Chondrocyte (in vitro differentiated cells): ENCODE data around the gene PHETA1. TPM values are rescaled to one million over a fixed set of nuclear protein-coding genes. Genes with fewer than 3 reads are reported as not detected.
"Not testable (repeated sequence)": the region's sequence is repeated elsewhere in the genome, so short reads cannot be mapped to it uniquely, and the experiment has no call there.

ENCODE experiments used
- DNase-seq: peaks from one replicate; pipeline ENCODE4 v3.0.0; 2021; ENCODE audit warnings: mixed read lengths, low spot score
- H3K27ac Mint-ChIP-seq: one replicate; pipeline ENCODE4 v1.8.0; 2021; ENCODE audit warnings: mild to moderate bottlenecking, moderate library complexity, mixed read lengths; ENCODE audit not compliant: unreplicated experiment
- H3K27me3 Mint-ChIP-seq: 2 replicates; pipeline ENCODE4 v1.8.0; 2021; ENCODE audit warnings: low read depth, mixed read lengths
- H3K36me3 Mint-ChIP-seq: 2 replicates; pipeline ENCODE4 v1.8.0; 2021; ENCODE audit warnings: low read depth, mixed read lengths
- H3K4me1 Mint-ChIP-seq: 2 replicates; pipeline ENCODE4 v1.8.0; 2021; ENCODE audit warnings: low read depth, mild to moderate bottlenecking, mixed read lengths
- H3K4me3 Mint-ChIP-seq: one replicate; pipeline ENCODE4 v1.8.0; 2021; ENCODE audit warnings: mild to moderate bottlenecking, moderate library complexity, mixed read lengths; ENCODE audit not compliant: unreplicated experiment
- H3K9me3 Mint-ChIP-seq: 2 replicates; pipeline ENCODE4 v1.8.0; 2021; ENCODE audit warnings: low read depth, mixed read lengths
- CTCF ChIP-seq: fragments of 200-600 bp; sonication (generic); IDR thresholded peaks from 2 replicates; pipeline ENCODE4 v1.5.0; 2021; ENCODE audit warnings: antibody characterized with exemption, mild to moderate bottlenecking, moderate library complexity
- total RNA-seq: library from RNA; stranded (reverse); gene quantifications from 3 replicates; pipeline ENCODE4 v1.2.1, GENCODE V29; 2021

Gene PHETA1
- total RNA-seq, 1 donor from 2014 or later = 14.2 TPM

GRCh38 chr12:111343181-111343580, 25.7 kb downstream of the PHETA1 start:
- no peaks in the 10 kb centered on the region for H3K9me3 Mint-ChIP-seq
- H3K36me3 Mint-ChIP-seq = no peaks in the 10 kb centered on the region
- no peak overlapping the region for H3K4me3 Mint-ChIP-seq
- DNase-seq = no peak
- no peaks in the 10 kb centered on the region for H3K4me1 Mint-ChIP-seq
- no peak overlapping the region for H3K27ac Mint-ChIP-seq
- H3K27me3 Mint-ChIP-seq = peaks cover 9% of the 10 kb centered on the region
- no peak for TF ChIP-seq CTCF

DNA sequence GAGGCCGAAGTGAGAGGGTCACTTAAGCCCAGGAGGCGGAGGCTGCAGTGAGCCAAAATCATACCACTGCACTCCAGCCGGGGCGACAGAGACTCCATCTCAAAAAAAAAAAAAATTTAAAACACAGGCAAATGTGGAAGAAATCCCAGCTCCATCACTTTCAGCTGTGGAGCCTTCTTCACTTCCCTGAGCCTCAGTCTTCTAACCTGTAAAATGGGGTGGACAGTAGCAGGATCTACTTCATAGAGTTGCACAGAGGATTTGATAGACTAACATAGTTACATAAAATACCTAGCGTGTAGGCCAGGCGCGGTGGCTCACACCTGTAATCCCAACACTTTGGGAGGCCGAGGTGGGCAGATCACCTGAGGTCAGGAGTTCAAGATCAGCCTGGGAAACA, 26.5 kb downstream of the PHETA1 start:
- TF ChIP-seq CTCF = no peak
- Mint-ChIP-seq H3K9me3 (no peaks in the 10 kb centered on the region), H3K27ac (no peak overlapping the region), H3K36me3 (no peaks in the 10 kb centered on the region), H3K27me3 (peaks cover 9% of the 10 kb centered on the region), H3K4me3 (no peak overlapping the region), H3K4me1 (no peaks in the 10 kb centered on the region)
- DNase-seq = no peak

DNA sequence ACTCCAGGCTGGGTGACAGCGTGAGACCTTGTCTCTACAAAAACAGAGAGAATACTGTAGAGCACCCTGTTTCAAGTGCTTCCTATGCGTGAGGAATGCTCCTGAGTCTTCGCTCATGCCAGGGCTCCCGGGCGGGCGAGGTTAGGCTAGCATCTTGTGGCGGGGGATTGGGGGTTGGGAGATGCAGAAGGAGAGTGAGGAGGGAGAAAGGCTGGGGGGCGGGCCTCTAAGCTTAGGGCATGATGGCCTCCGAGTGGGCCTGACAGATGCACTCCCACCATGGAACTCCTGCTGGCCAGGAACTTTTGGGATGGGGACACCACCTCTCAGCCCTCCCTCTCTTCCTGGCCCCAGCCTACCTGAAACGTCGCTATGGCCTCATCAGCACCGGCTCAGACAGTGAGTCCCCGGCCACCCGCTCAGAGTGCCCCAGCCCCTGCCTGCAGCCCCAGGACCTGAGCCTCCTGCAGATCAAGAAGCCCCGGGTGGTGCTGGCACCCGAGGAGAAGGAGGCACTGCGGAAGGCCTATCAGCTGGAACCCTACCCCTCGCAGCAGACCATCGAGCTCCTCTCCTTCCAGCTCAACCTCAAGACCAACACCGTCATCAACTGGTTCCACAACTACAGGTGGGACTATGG, 27.3 kb downstream of the PHETA1 start:
- TF ChIP-seq CTCF = no peak
- H3K4me1 Mint-ChIP-seq = no peaks in the 10 kb centered on the region
- H3K9me3 Mint-ChIP-seq = no peaks in the 10 kb centered on the region
- H3K27ac Mint-ChIP-seq = no peak overlapping the region
- H3K27me3 Mint-ChIP-seq = peaks cover 9% of the 10 kb centered on the region
- no peak overlapping the region for H3K4me3 Mint-ChIP-seq
- H3K36me3 Mint-ChIP-seq = no peaks in the 10 kb centered on the region
- no peak for DNase-seq

GRCh38 chr12:111340680-111341079, 28.2 kb downstream of the PHETA1 start:
- not testable (repeated sequence) for H3K27ac Mint-ChIP-seq, H3K27me3 Mint-ChIP-seq, H3K4me3 Mint-ChIP-seq, H3K36me3 Mint-ChIP-seq, H3K4me1 Mint-ChIP-seq, DNase-seq, H3K9me3 Mint-ChIP-seq

- no peaks in the 10 kb centered on the region for H3K36me3 Mint-ChIP-seq
- no peak overlapping the region for H3K27ac Mint-ChIP-seq
- no peak for TF ChIP-seq CTCF
- no peaks in the 10 kb centered on the region for H3K9me3 Mint-ChIP-seq
- DNase-seq = no peak
- no peaks in the 10 kb centered on the region for H3K4me1 Mint-ChIP-seq
- H3K4me3 Mint-ChIP-seq = no peak overlapping the region
- H3K27me3 Mint-ChIP-seq = peaks cover 9% of the 10 kb centered on the region
Measured at GRCh38 chr12:111340231-111340630, 28.7 kb downstream of the PHETA1 start.

DNA sequence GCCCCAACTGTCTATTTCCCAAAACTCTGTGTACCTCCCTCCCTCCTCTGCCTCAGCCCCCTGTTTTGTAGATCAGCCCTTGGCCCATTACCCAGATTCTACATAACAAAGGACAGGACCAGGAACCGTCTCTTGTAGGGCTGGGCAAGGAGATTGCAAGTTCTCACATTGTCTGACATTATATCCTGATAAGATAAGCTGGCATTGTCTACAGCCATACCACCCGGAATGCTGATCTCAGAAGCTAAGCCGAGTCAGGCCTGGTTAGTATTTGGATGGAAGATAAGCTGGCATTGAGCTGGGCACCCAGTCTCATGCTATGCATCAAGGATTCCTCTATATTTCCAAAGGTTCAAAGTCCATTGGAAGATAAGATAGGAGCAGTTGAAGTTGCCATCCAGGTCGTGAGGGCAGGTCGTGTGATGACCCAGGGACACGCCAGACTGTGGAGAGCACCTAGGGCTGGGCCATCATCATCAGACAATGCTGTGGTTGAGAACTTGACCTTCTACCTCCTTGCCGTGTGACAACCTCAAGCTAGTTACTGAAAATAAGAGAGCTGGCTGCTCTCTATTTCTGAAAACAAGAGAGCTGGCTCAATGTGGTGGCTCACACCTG, 29.5 kb downstream of the PHETA1 start:
- TF ChIP-seq CTCF = no peak
- Mint-ChIP-seq H3K4me1 (no peaks in the 10 kb centered on the region), H3K36me3 (no peaks in the 10 kb centered on the region), H3K27ac (no peak overlapping the region), H3K9me3 (no peaks in the 10 kb centered on the region), H3K27me3 (peaks cover 9% of the 10 kb centered on the region), H3K4me3 (no peak overlapping the region)
- no peak for DNase-seq
